DND-41 (cell line): ENCODE data around the gene RAMP1.

ENCODE experiments used
- CTCF ChIP-seq: IDR thresholded peaks from 2 replicates; pipeline ENCODE4 v1.5.1; 2012; ENCODE audit warnings: borderline replicate concordance, low read length, moderate library complexity, mild to moderate bottlenecking; ENCODE audit not compliant: poor library complexity, severe bottlenecking; ENCODE audit errors: extremely low read depth
- EZH2 ChIP-seq: IDR thresholded peaks from 3 replicates; pipeline ENCODE4 v1.6.1; 2012; ENCODE audit warnings: borderline replicate concordance, low read depth, mild to moderate bottlenecking, moderate library complexity, low read length, inconsistent platforms; ENCODE audit not compliant: severe bottlenecking

GRCh38 chr2:237864444-237864931, 5.1 kb downstream of the RAMP1 start:
- TF ChIP-seq CTCF (no peak), EZH2 (no peak)
